ENCODE results near the gene CTIF.

DNA sequence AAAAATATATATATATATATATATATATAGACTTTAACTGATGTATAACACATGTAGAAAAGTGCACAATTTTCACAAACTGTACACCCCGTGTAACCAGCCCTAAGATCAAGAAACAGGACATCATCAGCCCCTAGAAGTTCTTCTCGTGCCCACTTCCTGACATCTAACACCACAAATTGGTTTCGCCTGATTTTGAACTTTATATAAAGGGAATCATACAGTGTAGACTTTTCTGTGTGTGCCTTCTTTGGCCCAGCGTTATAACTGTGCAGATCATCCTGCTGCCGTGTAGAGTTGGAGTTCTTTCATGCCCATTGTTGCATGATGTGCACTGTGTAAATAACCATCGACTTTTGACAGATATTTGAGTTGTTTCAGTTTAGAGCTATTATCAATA lies 370.9 kb downstream of the CTIF start:
- TF ChIP-seq EZH2 (IDR thresholded peaks at IDR 0.05; ENCODE audit: low read length, unreplicated experiment), result no peak
- TF ChIP-seq, protein P1, sequence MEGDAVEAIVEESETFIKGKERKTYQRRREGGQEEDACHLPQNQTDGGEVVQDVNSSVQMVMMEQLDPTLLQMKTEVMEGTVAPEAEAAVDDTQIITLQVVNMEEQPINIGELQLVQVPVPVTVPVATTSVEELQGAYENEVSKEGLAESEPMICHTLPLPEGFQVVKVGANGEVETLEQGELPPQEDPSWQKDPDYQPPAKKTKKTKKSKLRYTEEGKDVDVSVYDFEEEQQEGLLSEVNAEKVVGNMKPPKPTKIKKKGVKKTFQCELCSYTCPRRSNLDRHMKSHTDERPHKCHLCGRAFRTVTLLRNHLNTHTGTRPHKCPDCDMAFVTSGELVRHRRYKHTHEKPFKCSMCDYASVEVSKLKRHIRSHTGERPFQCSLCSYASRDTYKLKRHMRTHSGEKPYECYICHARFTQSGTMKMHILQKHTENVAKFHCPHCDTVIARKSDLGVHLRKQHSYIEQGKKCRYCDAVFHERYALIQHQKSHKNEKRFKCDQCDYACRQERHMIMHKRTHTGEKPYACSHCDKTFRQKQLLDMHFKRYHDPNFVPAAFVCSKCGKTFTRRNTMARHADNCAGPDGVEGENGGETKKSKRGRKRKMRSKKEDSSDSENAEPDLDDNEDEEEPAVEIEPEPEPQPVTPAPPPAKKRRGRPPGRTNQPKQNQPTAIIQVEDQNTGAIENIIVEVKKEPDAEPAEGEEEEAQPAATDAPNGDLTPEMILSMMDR (conservative IDR thresholded peaks at IDR 0.05; ENCODE audit: low read depth, low read length), result no peak
